GM12875 (cell line): ENCODE results near the gene CXCL14.

ENCODE experiments used
- H3K4me3 ChIP-seq: one replicate; pipeline ENCODE4 v1.5.1; 2011; ENCODE audit warnings: low read depth, low read length, control low read depth
- TF ChIP-seq, protein P1 (sequence below): IDR thresholded peaks from 2 replicates; pipeline ENCODE4 v1.5.1; 2011; ENCODE audit warnings: low read depth, mild to moderate bottlenecking, control low read depth, inconsistent platforms, low read length, moderate library complexity, borderline replicate concordance; ENCODE audit not compliant: insufficient read depth

The CXCL14 gene

GRCh38 chr5:135565266-135565665 lies 13.5 kb downstream of the CXCL14 start:
- TF ChIP-seq, protein P1, sequence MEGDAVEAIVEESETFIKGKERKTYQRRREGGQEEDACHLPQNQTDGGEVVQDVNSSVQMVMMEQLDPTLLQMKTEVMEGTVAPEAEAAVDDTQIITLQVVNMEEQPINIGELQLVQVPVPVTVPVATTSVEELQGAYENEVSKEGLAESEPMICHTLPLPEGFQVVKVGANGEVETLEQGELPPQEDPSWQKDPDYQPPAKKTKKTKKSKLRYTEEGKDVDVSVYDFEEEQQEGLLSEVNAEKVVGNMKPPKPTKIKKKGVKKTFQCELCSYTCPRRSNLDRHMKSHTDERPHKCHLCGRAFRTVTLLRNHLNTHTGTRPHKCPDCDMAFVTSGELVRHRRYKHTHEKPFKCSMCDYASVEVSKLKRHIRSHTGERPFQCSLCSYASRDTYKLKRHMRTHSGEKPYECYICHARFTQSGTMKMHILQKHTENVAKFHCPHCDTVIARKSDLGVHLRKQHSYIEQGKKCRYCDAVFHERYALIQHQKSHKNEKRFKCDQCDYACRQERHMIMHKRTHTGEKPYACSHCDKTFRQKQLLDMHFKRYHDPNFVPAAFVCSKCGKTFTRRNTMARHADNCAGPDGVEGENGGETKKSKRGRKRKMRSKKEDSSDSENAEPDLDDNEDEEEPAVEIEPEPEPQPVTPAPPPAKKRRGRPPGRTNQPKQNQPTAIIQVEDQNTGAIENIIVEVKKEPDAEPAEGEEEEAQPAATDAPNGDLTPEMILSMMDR = no peak
- H3K4me3 ChIP-seq = no peak overlapping the region

- TF ChIP-seq, protein P1 = no peak
- H3K4me3 ChIP-seq = no peak overlapping the region
Observed at GRCh38 chr5:135564331-135564730, 14.5 kb downstream of the CXCL14 start.

DNA sequence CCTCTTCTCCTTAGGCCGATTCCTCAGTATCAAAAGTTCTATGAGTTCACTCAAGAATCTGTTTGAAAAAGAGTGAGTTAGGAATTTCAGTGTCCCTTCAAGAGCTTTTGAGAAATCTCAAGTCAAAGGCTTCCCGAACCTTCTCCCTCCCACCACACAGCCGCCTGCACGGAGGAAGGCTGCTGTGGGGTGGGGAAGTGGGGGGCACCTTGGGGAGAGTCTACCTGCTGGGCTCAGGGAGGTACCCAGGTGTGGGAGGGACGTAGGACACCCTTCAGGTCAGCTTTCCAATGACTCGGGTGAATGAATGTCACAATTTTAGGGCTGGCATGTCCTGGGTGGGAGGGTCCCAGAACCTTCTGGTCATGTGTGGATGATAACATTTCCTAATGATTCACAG lies 17.5 kb downstream of the CXCL14 start:
- TF ChIP-seq, protein P1 = no peak
- H3K4me3 ChIP-seq = no peak overlapping the region

DNA sequence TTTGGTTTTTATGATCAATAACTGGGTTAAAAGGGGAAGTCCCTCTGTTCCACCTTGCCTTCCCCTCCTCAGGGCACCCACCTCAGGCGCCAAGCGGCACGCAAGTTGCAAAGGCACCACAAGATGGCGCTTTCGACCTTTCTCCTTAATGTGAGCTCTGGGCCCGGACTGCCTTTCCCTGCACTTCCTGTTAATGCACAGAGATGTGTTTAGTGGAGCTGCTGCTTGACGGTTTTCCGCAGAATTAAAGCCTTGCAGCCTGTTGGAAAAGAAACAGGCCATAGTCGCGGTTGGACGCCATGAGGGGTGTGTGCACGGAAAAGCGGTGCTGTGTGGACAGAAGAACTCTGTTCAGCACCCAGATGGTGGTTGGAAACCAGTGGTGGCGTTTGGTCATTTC lies 17.9 kb downstream of the CXCL14 start:
- H3K4me3 ChIP-seq = no peak overlapping the region
- TF ChIP-seq, protein P1 = peak; percentile 81

- H3K4me3 ChIP-seq = no peak overlapping the region
- TF ChIP-seq, protein P1 = no peak
Observed at GRCh38 chr5:135559354-135559753, 19.4 kb downstream of the CXCL14 start.

- no peak overlapping the region for H3K4me3 ChIP-seq
- TF ChIP-seq, protein P1 = no peak
Observed at GRCh38 chr5:135557076-135557838, 21.5 kb downstream of the CXCL14 start.

GRCh38 chr5:135556620-135557019 lies 22.2 kb downstream of the CXCL14 start:
- no peak overlapping the region for H3K4me3 ChIP-seq
- TF ChIP-seq, protein P1 = no peak
